GM12878 (cell line): ENCODE data around the gene GORASP1. TPM values are rescaled to one million over a fixed set of nuclear protein-coding genes. Genes with fewer than 3 reads are reported as not detected.

Experiments
- ATAC-seq: fragments of 200-7000 bp; cut with Tn5 transposase; 3 replicates; pipeline ENCODE4 v1.9.1; 2020; ENCODE audit warnings: mild to moderate bottlenecking, moderate library complexity
- BruUV-seq: library from RNA; stranded (reverse); fragments of 400-500 nt; replicated peaks from 2 replicates; lab custom pipeline; 2021; lab: Mats Ljungman, UMichigan
- CTCF ChIA-PET: fragments of 300-600 bp; sonication (Branson Sonifier 250); formaldehyde crosslinking; extraction: SDS; loops from one replicate; lab custom pipeline; 2021; ENCODE audit warnings: inconsistent platforms; lab: Yijun Ruan, JAX
- POLR2A ChIA-PET: fragments of 350-600 bp; formaldehyde crosslinking; extraction: SDS; loops from one replicate; lab custom pipeline; 2021; ENCODE audit warnings: inconsistent platforms; lab: Charles Lee
- RAD21 ChIA-PET: fragments of 300-600 bp; sonication (Branson Sonifier 250); formaldehyde crosslinking; loops from one replicate; lab custom pipeline; 2023; ENCODE audit warnings: antibody characterized with exemption; ENCODE audit not compliant: unreplicated experiment; lab: Charles Lee
- SMC1A ChIA-PET: fragments of 300-600 bp; sonication (Branson Sonifier 250); formaldehyde crosslinking; loops from one replicate; lab custom pipeline; 2023; ENCODE audit not compliant: unreplicated experiment, uncharacterized antibody; lab: Charles Lee
- DNase-seq: peaks from one replicate; pipeline ENCODE4 v3.0.0-alpha.2; 2011; ENCODE audit warnings: low read depth, low spot score
- FAIRE-seq: peaks from 3 replicates; lab custom pipeline; 2011; peaks lifted over from hg19 to GRCh38; lab: Jason Lieb, UNC
- H2AFZ ChIP-seq: 2 replicates; pipeline ENCODE4 v1.6.0; 2011; ENCODE audit warnings: low read depth, low read length, control low read depth; ENCODE audit not compliant: control insufficient read depth
- H3K27ac ChIP-seq: 2 replicates; pipeline ENCODE4 v1.5.1; 2011; ENCODE audit warnings: control low read depth; ENCODE audit not compliant: control insufficient read depth, insufficient read depth
- H3K27me3 ChIP-seq, 2 experiments: replicated peaks in 1 of 2; 2 replicates each; pipeline versions ENCODE4 v1.6.0 to v1.6.1; 2011; ENCODE audit warnings: low read length in 1 of 2; ENCODE audit not compliant: control insufficient read depth in 2 of 2, insufficient read depth in 2 of 2
- H3K36me3 ChIP-seq, 2 experiments: 2 replicates each; pipeline ENCODE4 v1.5.1; 2011; ENCODE audit warnings: low read length in 1 of 2; ENCODE audit not compliant: control insufficient read depth in 2 of 2, insufficient read depth in 2 of 2
- H3K4me1 ChIP-seq: 2 replicates; pipeline ENCODE4 v1.6.1; 2011; ENCODE audit warnings: mild to moderate bottlenecking, low read length, moderate library complexity, mixed read lengths; ENCODE audit not compliant: control insufficient read depth, insufficient read depth
- H3K4me2 ChIP-seq: 2 replicates; pipeline ENCODE4 v1.6.0; 2011; ENCODE audit warnings: control low read depth; ENCODE audit not compliant: control insufficient read depth, insufficient read depth
- H3K4me3 ChIP-seq: fragments of 200-600 bp; sonication (generic); 2 replicates; pipeline ENCODE4 v1.5.1; 2016
- H3K79me2 ChIP-seq: 2 replicates; pipeline ENCODE4 v1.6.0; 2011; ENCODE audit warnings: low read length; ENCODE audit not compliant: control insufficient read depth, insufficient read depth
- H3K9ac ChIP-seq: 2 replicates; pipeline ENCODE4 v1.8.0; 2011; ENCODE audit warnings: low read length, control low read depth, mixed read lengths; ENCODE audit not compliant: control insufficient read depth, insufficient read depth
- H3K9me3 ChIP-seq: replicated peaks from 3 replicates; pipeline ENCODE4 v1.5.1; 2011; ENCODE audit warnings: mild to moderate bottlenecking, low read length; ENCODE audit not compliant: control insufficient read depth, insufficient read depth
- H4K20me1 ChIP-seq: 2 replicates; pipeline ENCODE4 v1.6.0; 2011; ENCODE audit not compliant: control insufficient read depth, insufficient read depth
- ASH2L ChIP-seq: fragments of 300-600, 200-600 bp; sonication (generic); IDR thresholded peaks from 2 replicates; pipeline ENCODE4 v1.6.1; 2017; ENCODE audit warnings: low read depth, mild to moderate bottlenecking, borderline replicate concordance
- GABPA ChIP-seq: IDR thresholded peaks from 2 replicates; pipeline ENCODE4 v1.6.1; 2014; ENCODE audit warnings: antibody characterized with exemption, low read depth, mild to moderate bottlenecking, inconsistent platforms
- JUNB ChIP-seq: IDR thresholded peaks from 2 replicates; pipeline ENCODE4 v1.6.1; 2016; ENCODE audit warnings: antibody characterized with exemption, mild to moderate bottlenecking
- MEF2B ChIP-seq: fragments of 450-650 bp; IDR thresholded peaks from 2 replicates; pipeline ENCODE4 v1.6.1; 2018; ENCODE audit warnings: mild to moderate bottlenecking, moderate library complexity; ENCODE audit not compliant: partially characterized antibody, poor library complexity, severe bottlenecking
- POU2F2 ChIP-seq: IDR thresholded peaks from 3 replicates; pipeline ENCODE4 v1.6.1; 2011; ENCODE audit warnings: low read depth, mild to moderate bottlenecking, low read length, borderline replicate concordance
- RBBP5 ChIP-seq: fragments of 200-600 bp; sonication (generic); conservative IDR thresholded peaks from 2 replicates; pipeline ENCODE4 v1.6.1; 2016
- RUNX3 ChIP-seq: IDR thresholded peaks from 2 replicates; pipeline ENCODE4 v1.6.1; 2012; ENCODE audit warnings: low read length, inconsistent platforms
- WGBS: methylation state at CpG from one replicate; pipeline ENCODE4 v1.1.6; 2016; ENCODE audit warnings: low lambda C conversion rate; ENCODE audit not compliant: insufficient replicate concordance, insufficient coverage; ENCODE audit errors: missing lambda C conversion rate; 5-methylcytosine and 5-hydroxymethylcytosine counted together
- in situ Hi-C: fragments of 300-500 bp; cut with MboI; formaldehyde crosslinking; loops from 9 replicates; pipeline ENCODE4 v1.14.3; 2018; ENCODE audit warnings: mixed read lengths
- intact Hi-C: fragments of 100-400 bp; cut with micrococcal nuclease; formaldehyde crosslinking; loops from one replicate; pipeline ENCODE4 v1.14.2; 2022; ENCODE audit not compliant: unreplicated experiment
- polyA plus RNA-seq, 11 experiments: library from polyadenylated mRNA; depleted of rRNA in 4 of 11; unstranded in 6 of 11; stranded (reverse) in 5 of 11; fragments of >200 nt; fragmentation: Nextera tagmentation in 4 of 11; fragmentation: Illumina TruSeq in 1 of 11; extraction: Ambion mirVana in 4 of 11; extraction: Trizol in 1 of 11; gene quantifications; 1 replicate in 1 of 11; 2 replicates in 10 of 11; pipeline versions ENCODE4 v1.2.1 to v1.2.3, GENCODE V29; 2011 to 2016; ENCODE audit warnings: inconsistent platforms in 2 of 11, missing spikeins in 2 of 11, low read depth in 1 of 11
- total RNA-seq, 4 experiments: library from RNA; depleted of rRNA in 3 of 4; stranded (reverse); fragments of >200 nt in 3 of 4; fragmentation: Illumina TruSeq in 1 of 4; extraction: Trizol in 1 of 4; gene quantifications; 2 replicates each; pipeline versions ENCODE4 v1.2.1 to v1.2.3, GENCODE V29; 2013 to 2021
- TF ChIP-seq, protein P1 (sequence below): IDR thresholded peaks from 2 replicates; pipeline ENCODE4 v1.6.1; 2011; ENCODE audit warnings: low read depth, mild to moderate bottlenecking, low read length, moderate library complexity, borderline replicate concordance; ENCODE audit errors: extremely low read depth
- TF ChIP-seq, protein P2 (sequence below): fragments of 450-650 bp; IDR thresholded peaks from 2 replicates; pipeline ENCODE4 v1.6.1; 2017; ENCODE audit warnings: mild to moderate bottlenecking, low read depth, inconsistent platforms; ENCODE audit not compliant: poor library complexity, severe bottlenecking
- TF ChIP-seq, protein P3 (sequence below): IDR thresholded peaks from 2 replicates; pipeline ENCODE4 v1.6.1; 2012; ENCODE audit warnings: low read depth, low read length, improper control_type of control experiment
- TF ChIP-seq, protein P4 (sequence below): fragments of 450-650 bp; conservative IDR thresholded peaks from 2 replicates; pipeline ENCODE4 v1.6.1; 2017; ENCODE audit warnings: mild to moderate bottlenecking, moderate library complexity
- TF ChIP-seq, protein P5 (sequence below): fragments of 450-650 bp; formaldehyde crosslinking; IDR thresholded peaks from 2 replicates; pipeline ENCODE4 v1.4.0; 2020; ENCODE audit warnings: mild to moderate bottlenecking, moderate library complexity

The GORASP1 gene
- total and polyA plus RNA-seq, 10 of the 15 experiments (the other 5 are each of a cell fraction or from before 2014, with no cell fraction given): 3.6 to 32.7 (median 23.2) TPM

DNA sequence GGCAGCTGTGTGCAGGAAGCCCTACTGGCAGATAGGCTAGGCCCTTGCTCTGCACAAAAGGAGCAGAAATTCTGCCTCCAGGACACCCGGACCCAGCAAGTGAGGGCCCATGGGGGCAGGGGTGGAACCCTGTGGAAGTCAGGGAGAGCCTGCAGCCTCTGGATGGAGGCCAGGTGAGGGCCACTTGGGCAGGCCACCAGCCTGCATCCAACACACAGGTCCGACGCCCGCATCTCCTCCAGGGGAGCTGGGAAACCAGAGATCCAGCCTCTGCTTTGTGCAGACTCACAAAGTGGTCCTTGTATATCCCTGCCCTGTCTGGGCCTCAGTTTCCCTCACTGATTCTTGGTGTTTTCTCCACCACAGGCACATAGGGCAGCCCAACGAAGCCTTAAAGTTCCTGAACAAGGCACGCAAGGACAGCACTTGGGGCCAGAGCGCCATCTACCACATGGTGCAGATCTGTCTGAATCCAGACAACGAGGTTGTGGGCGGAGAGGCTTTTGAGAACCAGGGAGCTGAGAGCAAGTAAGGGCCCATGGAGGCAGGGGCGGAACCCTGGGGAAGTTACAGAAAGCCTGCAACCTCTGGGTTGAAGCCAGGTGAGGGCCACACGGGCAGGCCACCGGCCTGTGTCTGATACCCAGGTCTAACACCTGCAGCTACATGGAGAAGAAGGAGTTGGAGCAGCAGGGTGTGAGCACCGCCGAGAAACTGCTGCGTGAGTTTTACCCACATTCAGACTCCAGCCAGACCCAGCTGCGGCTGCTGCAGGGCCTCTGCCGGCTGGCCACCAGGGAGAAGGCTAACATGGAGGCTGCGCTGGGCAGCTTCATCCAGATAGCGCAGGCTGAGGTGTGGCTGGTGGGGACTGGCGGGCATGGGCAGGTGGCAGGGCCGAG is 29.4 kb upstream of the GORASP1 start:
- CTCF ChIA-PET: interaction anchor here (1.0 to 1.7 kb wide), 3 partner anchors 9 to 155 kb away, joined by 3 to 5 read pairs (median 4); no protein-coding TSS in a partner anchor
- no peak for ATAC-seq
- TF ChIP-seq, protein P1, sequence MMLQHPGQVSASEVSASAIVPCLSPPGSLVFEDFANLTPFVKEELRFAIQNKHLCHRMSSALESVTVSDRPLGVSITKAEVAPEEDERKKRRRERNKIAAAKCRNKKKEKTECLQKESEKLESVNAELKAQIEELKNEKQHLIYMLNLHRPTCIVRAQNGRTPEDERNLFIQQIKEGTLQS: no peak
- TF ChIP-seq RUNX3 (no peak), MEF2B (no peak), JUNB (no peak), GABPA (no peak), RBBP5 (no peak), ASH2L (no peak), POU2F2 (no peak)
- TF ChIP-seq, protein P2, sequence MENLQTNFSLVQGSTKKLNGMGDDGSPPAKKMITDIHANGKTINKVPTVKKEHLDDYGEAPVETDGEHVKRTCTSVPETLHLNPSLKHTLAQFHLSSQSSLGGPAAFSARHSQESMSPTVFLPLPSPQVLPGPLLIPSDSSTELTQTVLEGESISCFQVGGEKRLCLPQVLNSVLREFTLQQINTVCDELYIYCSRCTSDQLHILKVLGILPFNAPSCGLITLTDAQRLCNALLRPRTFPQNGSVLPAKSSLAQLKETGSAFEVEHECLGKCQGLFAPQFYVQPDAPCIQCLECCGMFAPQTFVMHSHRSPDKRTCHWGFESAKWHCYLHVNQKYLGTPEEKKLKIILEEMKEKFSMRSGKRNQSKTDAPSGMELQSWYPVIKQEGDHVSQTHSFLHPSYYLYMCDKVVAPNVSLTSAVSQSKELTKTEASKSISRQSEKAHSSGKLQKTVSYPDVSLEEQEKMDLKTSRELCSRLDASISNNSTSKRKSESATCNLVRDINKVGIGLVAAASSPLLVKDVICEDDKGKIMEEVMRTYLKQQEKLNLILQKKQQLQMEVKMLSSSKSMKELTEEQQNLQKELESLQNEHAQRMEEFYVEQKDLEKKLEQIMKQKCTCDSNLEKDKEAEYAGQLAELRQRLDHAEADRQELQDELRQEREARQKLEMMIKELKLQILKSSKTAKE: no peak
- TF ChIP-seq, protein P3, sequence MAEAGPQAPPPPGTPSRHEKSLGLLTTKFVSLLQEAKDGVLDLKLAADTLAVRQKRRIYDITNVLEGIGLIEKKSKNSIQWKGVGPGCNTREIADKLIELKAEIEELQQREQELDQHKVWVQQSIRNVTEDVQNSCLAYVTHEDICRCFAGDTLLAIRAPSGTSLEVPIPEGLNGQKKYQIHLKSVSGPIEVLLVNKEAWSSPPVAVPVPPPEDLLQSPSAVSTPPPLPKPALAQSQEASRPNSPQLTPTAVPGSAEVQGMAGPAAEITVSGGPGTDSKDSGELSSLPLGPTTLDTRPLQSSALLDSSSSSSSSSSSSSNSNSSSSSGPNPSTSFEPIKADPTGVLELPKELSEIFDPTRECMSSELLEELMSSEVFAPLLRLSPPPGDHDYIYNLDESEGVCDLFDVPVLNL: no peak
- TF ChIP-seq, protein P4, sequence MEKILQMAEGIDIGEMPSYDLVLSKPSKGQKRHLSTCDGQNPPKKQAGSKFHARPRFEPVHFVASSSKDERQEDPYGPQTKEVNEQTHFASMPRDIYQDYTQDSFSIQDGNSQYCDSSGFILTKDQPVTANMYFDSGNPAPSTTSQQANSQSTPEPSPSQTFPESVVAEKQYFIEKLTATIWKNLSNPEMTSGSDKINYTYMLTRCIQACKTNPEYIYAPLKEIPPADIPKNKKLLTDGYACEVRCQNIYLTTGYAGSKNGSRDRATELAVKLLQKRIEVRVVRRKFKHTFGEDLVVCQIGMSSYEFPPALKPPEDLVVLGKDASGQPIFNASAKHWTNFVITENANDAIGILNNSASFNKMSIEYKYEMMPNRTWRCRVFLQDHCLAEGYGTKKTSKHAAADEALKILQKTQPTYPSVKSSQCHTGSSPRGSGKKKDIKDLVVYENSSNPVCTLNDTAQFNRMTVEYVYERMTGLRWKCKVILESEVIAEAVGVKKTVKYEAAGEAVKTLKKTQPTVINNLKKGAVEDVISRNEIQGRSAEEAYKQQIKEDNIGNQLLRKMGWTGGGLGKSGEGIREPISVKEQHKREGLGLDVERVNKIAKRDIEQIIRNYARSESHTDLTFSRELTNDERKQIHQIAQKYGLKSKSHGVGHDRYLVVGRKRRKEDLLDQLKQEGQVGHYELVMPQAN: no peak
- TF ChIP-seq, protein P5, sequence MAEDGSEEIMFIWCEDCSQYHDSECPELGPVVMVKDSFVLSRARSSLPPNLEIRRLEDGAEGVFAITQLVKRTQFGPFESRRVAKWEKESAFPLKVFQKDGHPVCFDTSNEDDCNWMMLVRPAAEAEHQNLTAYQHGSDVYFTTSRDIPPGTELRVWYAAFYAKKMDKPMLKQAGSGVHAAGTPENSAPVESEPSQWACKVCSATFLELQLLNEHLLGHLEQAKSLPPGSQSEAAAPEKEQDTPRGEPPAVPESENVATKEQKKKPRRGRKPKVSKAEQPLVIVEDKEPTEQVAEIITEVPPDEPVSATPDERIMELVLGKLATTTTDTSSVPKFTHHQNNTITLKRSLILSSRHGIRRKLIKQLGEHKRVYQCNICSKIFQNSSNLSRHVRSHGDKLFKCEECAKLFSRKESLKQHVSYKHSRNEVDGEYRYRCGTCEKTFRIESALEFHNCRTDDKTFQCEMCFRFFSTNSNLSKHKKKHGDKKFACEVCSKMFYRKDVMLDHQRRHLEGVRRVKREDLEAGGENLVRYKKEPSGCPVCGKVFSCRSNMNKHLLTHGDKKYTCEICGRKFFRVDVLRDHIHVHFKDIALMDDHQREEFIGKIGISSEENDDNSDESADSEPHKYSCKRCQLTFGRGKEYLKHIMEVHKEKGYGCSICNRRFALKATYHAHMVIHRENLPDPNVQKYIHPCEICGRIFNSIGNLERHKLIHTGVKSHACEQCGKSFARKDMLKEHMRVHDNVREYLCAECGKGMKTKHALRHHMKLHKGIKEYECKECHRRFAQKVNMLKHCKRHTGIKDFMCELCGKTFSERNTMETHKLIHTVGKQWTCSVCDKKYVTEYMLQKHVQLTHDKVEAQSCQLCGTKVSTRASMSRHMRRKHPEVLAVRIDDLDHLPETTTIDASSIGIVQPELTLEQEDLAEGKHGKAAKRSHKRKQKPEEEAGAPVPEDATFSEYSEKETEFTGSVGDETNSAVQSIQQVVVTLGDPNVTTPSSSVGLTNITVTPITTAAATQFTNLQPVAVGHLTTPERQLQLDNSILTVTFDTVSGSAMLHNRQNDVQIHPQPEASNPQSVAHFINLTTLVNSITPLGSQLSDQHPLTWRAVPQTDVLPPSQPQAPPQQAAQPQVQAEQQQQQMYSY (CRISPR knock-in tag): no peak

More for the DNA sequence above, 29.4 kb upstream of the GORASP1 start:
- Histone ChIP-seq H3K79me2 (no peaks in the 10 kb centered on the region), H3K4me2 (no peak overlapping the region), H3K4me1 (no peaks in the 10 kb centered on the region), H3K27ac (no peak overlapping the region), H3K4me3 (no peak overlapping the region), H4K20me1 (no peaks in the 10 kb centered on the region; the same call in 1 of the 2 replicates), H3K9ac (no peak overlapping the region), H3K27me3 (no peaks in the 10 kb centered on the region), H3K9me3 (no peaks in the 10 kb centered on the region), H3K36me3 (peaks cover 2 to 7% of the 10 kb centered on the region in 2 experiments; a peak in 2 of 4 replicates), H2AFZ (no peak overlapping the region)
- FAIRE-seq: no peak
- DNase-seq: no peak
- in situ Hi-C loops: no loop called here
- WGBS: 91% methylated on average over 21 of the region's 21 CpGs
- intact Hi-C loops: no loop called here
- ChIA-PET SMC1A (interaction anchor here (0.6 kb wide), 1 partner anchor 47 kb away, joined by 3 read pairs; no protein-coding TSS in a partner anchor), POLR2A (no interaction called here), RAD21 (interaction anchor here (1.6 kb wide), 1 partner anchor 11 kb away, joined by 4 read pairs; no protein-coding TSS in a partner anchor)
- no TSS peak for BruUV-seq
